Lower leg skin (tissue), 3 donors: ENCODE measurements around the gene PPP1R7.

ENCODE experiments used
- POLR2A ChIP-seq, 2 donors: fragments of 450-650 bp; IDR thresholded peaks; one replicate each; pipeline ENCODE4 v1.6.1; 2016 to 2017; ENCODE audit warnings: antibody characterized with exemption in 2 of 2, mild to moderate bottlenecking in 1 of 2, moderate library complexity in 1 of 2
- TF ChIP-seq, protein P1 (sequence below), 3 donors: fragments of 450-650 bp; IDR thresholded peaks; one replicate each; pipeline ENCODE4 v1.5.1; 2016; ENCODE audit warnings: antibody characterized with exemption in 3 of 3, mild to moderate bottlenecking in 3 of 3, moderate library complexity in 2 of 3

DNA sequence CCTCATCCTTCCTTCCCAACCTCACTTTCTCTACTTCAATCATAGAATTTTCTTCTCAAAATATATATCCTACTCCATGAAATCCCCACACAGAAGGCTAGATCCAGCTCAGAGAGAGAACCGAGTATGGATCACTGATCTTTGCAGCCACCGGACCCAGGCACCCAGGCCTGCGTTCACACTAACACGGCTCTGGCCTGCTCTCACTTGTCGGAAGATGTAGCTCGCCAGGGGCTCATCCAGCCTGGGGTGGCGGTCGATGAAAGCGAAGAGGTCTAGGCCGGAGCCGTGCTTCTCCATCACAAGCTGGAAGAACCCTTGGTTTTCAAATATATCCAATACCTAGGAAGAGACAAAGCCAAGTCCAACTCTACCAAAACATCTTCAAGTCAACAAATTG lies 35.4 kb upstream of the PPP1R7 start:
- TF ChIP-seq, protein P1, sequence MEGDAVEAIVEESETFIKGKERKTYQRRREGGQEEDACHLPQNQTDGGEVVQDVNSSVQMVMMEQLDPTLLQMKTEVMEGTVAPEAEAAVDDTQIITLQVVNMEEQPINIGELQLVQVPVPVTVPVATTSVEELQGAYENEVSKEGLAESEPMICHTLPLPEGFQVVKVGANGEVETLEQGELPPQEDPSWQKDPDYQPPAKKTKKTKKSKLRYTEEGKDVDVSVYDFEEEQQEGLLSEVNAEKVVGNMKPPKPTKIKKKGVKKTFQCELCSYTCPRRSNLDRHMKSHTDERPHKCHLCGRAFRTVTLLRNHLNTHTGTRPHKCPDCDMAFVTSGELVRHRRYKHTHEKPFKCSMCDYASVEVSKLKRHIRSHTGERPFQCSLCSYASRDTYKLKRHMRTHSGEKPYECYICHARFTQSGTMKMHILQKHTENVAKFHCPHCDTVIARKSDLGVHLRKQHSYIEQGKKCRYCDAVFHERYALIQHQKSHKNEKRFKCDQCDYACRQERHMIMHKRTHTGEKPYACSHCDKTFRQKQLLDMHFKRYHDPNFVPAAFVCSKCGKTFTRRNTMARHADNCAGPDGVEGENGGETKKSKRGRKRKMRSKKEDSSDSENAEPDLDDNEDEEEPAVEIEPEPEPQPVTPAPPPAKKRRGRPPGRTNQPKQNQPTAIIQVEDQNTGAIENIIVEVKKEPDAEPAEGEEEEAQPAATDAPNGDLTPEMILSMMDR (IDR thresholded peaks at IDR 0.05) = no peak
- no peak for TF ChIP-seq POLR2A (IDR thresholded peaks at IDR 0.05)
